ENCODE results near the gene FCHSD1.

- TF ChIP-seq CTCF (IDR thresholded peaks at IDR 0.05): no peak
- no peak for TF ChIP-seq POLR2A (IDR thresholded peaks at IDR 0.05)
- TF ChIP-seq POLR2AphosphoS5 (IDR thresholded peaks at IDR 0.05): no peak
- TF ChIP-seq EP300 (IDR thresholded peaks at IDR 0.05): no peak
Observed at GRCh38 chr5:141598391-141599345, 52.5 kb downstream of the FCHSD1 start.

Measured in upper lobe of left lung (tissue), 4 donors.